GM13976 (cell line): ENCODE results near the gene LSS.

Source experiments
- DNase-seq: peaks from one replicate; pipeline ENCODE4 v3.0.0; 2012; ENCODE audit warnings: low spot score
- CTCF ChIP-seq: IDR thresholded peaks from 2 replicates; pipeline ENCODE4 v1.5.1; 2012; ENCODE audit warnings: borderline replicate concordance, mild to moderate bottlenecking; ENCODE audit not compliant: insufficient read depth; ENCODE audit errors: extremely low read depth, missing control alignments, control extremely low read depth
- in situ Hi-C: fragments of 300-500 bp; cut with MboI; formaldehyde crosslinking; loops from one replicate; pipeline ENCODE4 v1.12.0; 2022; ENCODE audit warnings: low sequenced_read_pairs, mixed read lengths, inconsistent platforms; ENCODE audit not compliant: unreplicated experiment

The LSS gene

GRCh38 chr21:46214478-46215340 is 13.9 kb downstream of the LSS start:
- in situ Hi-C loops = no loop called here
- TF ChIP-seq CTCF = no peak
- peak; percentile 13 for DNase-seq

GRCh38 chr21:46213620-46214286 is 14.8 kb downstream of the LSS start:
- TF ChIP-seq CTCF = no peak
- DNase-seq = no peak
- in situ Hi-C loops = no loop called here

GRCh38 chr21:46212721-46213484 is 15.7 kb downstream of the LSS start:
- no peak for DNase-seq
- TF ChIP-seq CTCF = no peak
- in situ Hi-C loops = no loop called here

GRCh38 chr21:46211786-46212720 is 16.5 kb downstream of the LSS start:
- TF ChIP-seq CTCF = no peak
- in situ Hi-C loops = no loop called here
- DNase-seq = no peak

- DNase-seq = no peak
- in situ Hi-C loops = no loop called here
- TF ChIP-seq CTCF = no peak
Observed at GRCh38 chr21:46211376-46211775, 17.2 kb downstream of the LSS start.
